ENCODE results near the gene CSMD2. TPM values are rescaled to one million over a fixed set of nuclear protein-coding genes. Genes with fewer than 3 reads are reported as not detected.

CSMD2 gene
- total RNA-seq, 2 donors from 2014 or later = 0.62 to 2.8 TPM

- peaks cover 13% of the 10 kb centered on the region for H3K9me3 ChIP-seq (ENCODE audit: control insufficient read depth, low read length)
- H3K4me1 ChIP-seq (ENCODE audit: control insufficient read depth, insufficient read depth, low read length) = no peaks in the 10 kb centered on the region
- H3K4me1 Mint-ChIP-seq = peaks cover 5% of the 10 kb centered on the region
- H3K9me3 Mint-ChIP-seq = peaks cover 6% of the 10 kb centered on the region
- H3K27ac Mint-ChIP-seq = no peak overlapping the region
- peaks cover 5% of the 10 kb centered on the region for H3K27me3 ChIP-seq (ENCODE audit: control insufficient read depth, insufficient read depth, low read length, poor library complexity, severe bottlenecking)
- TF ChIP-seq CTCF (conservative IDR thresholded peaks at IDR 0.05) = no peak
- peaks cover 2% of the 10 kb centered on the region for H3K36me3 Mint-ChIP-seq (ENCODE audit: low read depth)
- H3K4me3 Mint-ChIP-seq = no peak overlapping the region
- H3K9ac ChIP-seq (ENCODE audit: extremely low read depth, low read length, poor library complexity, severe bottlenecking) = no peak overlapping the region
- no peaks in the 10 kb centered on the region for H3K36me3 ChIP-seq (ENCODE audit: control insufficient read depth, insufficient read depth, low read length)
- DNase-seq = no peak
- peaks cover 3% of the 10 kb centered on the region for H3K27me3 Mint-ChIP-seq (ENCODE audit: insufficient read depth)
- no peak overlapping the region for H3K27ac ChIP-seq (ENCODE audit: low read depth, low read length)
- 44 to 100% methylated on average over 1 to 2 of the region's 2 CpGs for WGBS, 2 experiments (ENCODE audit: insufficient coverage in 1 of 2, insufficient read length in 1 of 2)
- no peak overlapping the region for H3K4me3 ChIP-seq (ENCODE audit: low read length)
Measured at GRCh38 chr1:34049477-34049876, 115.6 kb downstream of the CSMD2 start.

- no peak overlapping the region for H3K27ac Mint-ChIP-seq
- H3K4me1 Mint-ChIP-seq = no peaks in the 10 kb centered on the region
- H3K36me3 ChIP-seq (ENCODE audit: control insufficient read depth, insufficient read depth, low read length) = no peaks in the 10 kb centered on the region
- no peaks in the 10 kb centered on the region for H3K9me3 ChIP-seq (ENCODE audit: control insufficient read depth, low read length)
- H3K4me3 ChIP-seq (ENCODE audit: low read length) = peak overlapping the region; percentile 3
- H3K27ac ChIP-seq (ENCODE audit: low read depth, low read length) = no peak overlapping the region
- no peak overlapping the region for H3K9ac ChIP-seq (ENCODE audit: extremely low read depth, low read length, poor library complexity, severe bottlenecking)
- WGBS, 2 experiments (ENCODE audit: insufficient coverage in 1 of 2, insufficient read length in 1 of 2) = 32% methylated on average over 7 of the region's 7 CpGs; no CpG with 5 or more reads in 1 of the 2 experiments
- H3K36me3 Mint-ChIP-seq (ENCODE audit: low read depth) = no peaks in the 10 kb centered on the region
- no peaks in the 10 kb centered on the region for H3K27me3 Mint-ChIP-seq (ENCODE audit: insufficient read depth)
- peaks cover 13% of the 10 kb centered on the region for H3K4me1 ChIP-seq (ENCODE audit: control insufficient read depth, insufficient read depth, low read length)
- H3K9me3 Mint-ChIP-seq = no peaks in the 10 kb centered on the region
- no peak overlapping the region for H3K4me3 Mint-ChIP-seq
- peak; percentile 58 for DNase-seq
- no peak for TF ChIP-seq CTCF (conservative IDR thresholded peaks at IDR 0.05)
- no peaks in the 10 kb centered on the region for H3K27me3 ChIP-seq (ENCODE audit: control insufficient read depth, insufficient read depth, low read length, poor library complexity, severe bottlenecking)
Measured at GRCh38 chr1:34037856-34038255, 127.2 kb downstream of the CSMD2 start.

- Mint-ChIP-seq H3K27me3 (ENCODE audit: insufficient read depth) (no peaks in the 10 kb centered on the region), H3K9me3 (no peaks in the 10 kb centered on the region), H3K36me3 (ENCODE audit: low read depth) (no peaks in the 10 kb centered on the region), H3K4me1 (no peaks in the 10 kb centered on the region), H3K4me3 (no peak overlapping the region), H3K27ac (no peak overlapping the region)
- 69 to 73% methylated on average over 4 to 8 of the region's 8 CpGs for WGBS, 2 experiments (ENCODE audit: insufficient coverage in 1 of 2, insufficient read length in 1 of 2)
- no peaks in the 10 kb centered on the region for H3K27me3 ChIP-seq (ENCODE audit: control insufficient read depth, insufficient read depth, low read length, poor library complexity, severe bottlenecking)
- no peaks in the 10 kb centered on the region for H3K9me3 ChIP-seq (ENCODE audit: control insufficient read depth, low read length)
- H3K9ac ChIP-seq (ENCODE audit: extremely low read depth, low read length, poor library complexity, severe bottlenecking) = no peak overlapping the region
- TF ChIP-seq CTCF (conservative IDR thresholded peaks at IDR 0.05) = peak; percentile 61
- peak; percentile 83 for DNase-seq
- H3K27ac ChIP-seq (ENCODE audit: low read depth, low read length) = no peak overlapping the region
- no peak overlapping the region for H3K4me3 ChIP-seq (ENCODE audit: low read length)
- H3K4me1 ChIP-seq (ENCODE audit: control insufficient read depth, insufficient read depth, low read length) = peaks cover 13% of the 10 kb centered on the region
- H3K36me3 ChIP-seq (ENCODE audit: control insufficient read depth, insufficient read depth, low read length) = no peaks in the 10 kb centered on the region
Measured at GRCh38 chr1:34037109-34037508, 127.9 kb downstream of the CSMD2 start.
